K562 (cell line): ENCODE measurements around the gene DGCR2. TPM values are rescaled to one million over a fixed set of nuclear protein-coding genes. Genes with fewer than 3 reads are reported as not detected.

Experiments
- BCL6 ChIP-seq: fragments of 250-450 bp; sonication (Bioruptor Pico); IDR thresholded peaks from 2 replicates; pipeline ENCODE4 v1.4.0; 2020
- GTF2A2 ChIP-seq: IDR thresholded peaks from 2 replicates; pipeline ENCODE4 v1.6.1; 2016; ENCODE audit warnings: mild to moderate bottlenecking, missing genetic modification characterization, missing compliant biosample characterization
- POLR2AphosphoS5 ChIP-seq: IDR thresholded peaks from 2 replicates; pipeline ENCODE4 v1.6.1; 2011; ENCODE audit warnings: mild to moderate bottlenecking, low read depth, low read length, moderate library complexity; ENCODE audit not compliant: control insufficient read depth, insufficient read depth
- TCFL5 ChIP-seq: fragments of 250-450 bp; sonication (Bioruptor Pico); conservative IDR thresholded peaks from 2 replicates; pipeline ENCODE4 v1.6.1; 2021; ENCODE audit warnings: mild to moderate bottlenecking, moderate library complexity, matching md5 sums
- TEAD1 ChIP-seq, 2 experiments: fragments of 450-650 bp in 1 of 2; sonication (generic) in 1 of 2; formaldehyde crosslinking; IDR thresholded peaks; 2 replicates each; pipeline versions ENCODE4 v1.4.0 to v1.8.0; 2020 to 2022; ENCODE audit warnings: mild to moderate bottlenecking in 2 of 2, missing genetic modification reagents in 1 of 2
- TSHZ1 ChIP-seq: fragments of 250-450 bp; sonication (Bioruptor Pico); IDR thresholded peaks from 2 replicates; pipeline ENCODE4 v1.4.0; 2020; ENCODE audit warnings: mild to moderate bottlenecking, moderate library complexity
- ZNF407 ChIP-seq: fragments of 450-650 bp; IDR thresholded peaks from 2 replicates; pipeline ENCODE4 v1.6.1; 2016; ENCODE audit warnings: low read depth
- ZZZ3 ChIP-seq: fragments of 450-650 bp; IDR thresholded peaks from 2 replicates; pipeline ENCODE4 v1.6.1; 2016; ENCODE audit warnings: antibody characterized with exemption, mild to moderate bottlenecking, moderate library complexity
- polyA plus RNA-seq, 8 experiments: library from polyadenylated mRNA; depleted of rRNA in 4 of 8; stranded (reverse) in 5 of 8; unstranded in 3 of 8; fragments of >200 nt; fragmentation: Nextera tagmentation in 2 of 8; fragmentation: Illumina TruSeq in 1 of 8; extraction: Ambion mirVana in 2 of 8; extraction: Trizol in 1 of 8; gene quantifications; 2 replicates each; pipeline versions ENCODE4 v1.2.1 to v1.2.3, GENCODE V29; 2011 to 2014; ENCODE audit warnings: inconsistent platforms in 1 of 8, missing spikeins in 1 of 8
- total RNA-seq, 7 experiments: library from RNA; depleted of rRNA in 6 of 7; stranded (reverse); fragments of >200 nt in 6 of 7; fragmentation: Illumina TruSeq in 2 of 7; extraction: Trizol in 2 of 7; gene quantifications; 2 replicates each; pipeline versions ENCODE4 v1.2.1 to v1.2.3, GENCODE V29; 2011 to 2021; ENCODE audit warnings: low replicate concordance in 1 of 7
- TF ChIP-seq, protein P1 (sequence below): sonication (generic); formaldehyde crosslinking; IDR thresholded peaks from 2 replicates; pipeline ENCODE4 v1.8.0; 2023; ENCODE audit warnings: mild to moderate bottlenecking, missing genetic modification reagents
- TF ChIP-seq, protein P2 (sequence below): fragments of 450-650 bp; conservative IDR thresholded peaks from 2 replicates; pipeline ENCODE4 v1.6.1; 2016; ENCODE audit warnings: missing genetic modification characterization, low read depth, mild to moderate bottlenecking, control low read depth, missing compliant biosample characterization

The DGCR2 gene
- total and polyA plus RNA-seq, 9 of the 15 experiments (the other 6 are each of a cell fraction or from before 2014, with no cell fraction given), result 0.69 to 101 (median 56.4) TPM

GRCh38 chr22:19121631-19122142, 525 bp downstream of the DGCR2 start (continued):
- TF ChIP-seq ZNF407 (no peak), ZZZ3 (no peak), TCFL5 (no peak), TEAD1 (CRISPR knock-in tag; IDR thresholded peaks at IDR 0.05) (no peak), BCL6 (CRISPR knock-in tag) (no peak), GTF2A2 (tag) (no peak), POLR2AphosphoS5 (no peak), TSHZ1 (CRISPR knock-in tag) (no peak)
- TF ChIP-seq, protein P1, sequence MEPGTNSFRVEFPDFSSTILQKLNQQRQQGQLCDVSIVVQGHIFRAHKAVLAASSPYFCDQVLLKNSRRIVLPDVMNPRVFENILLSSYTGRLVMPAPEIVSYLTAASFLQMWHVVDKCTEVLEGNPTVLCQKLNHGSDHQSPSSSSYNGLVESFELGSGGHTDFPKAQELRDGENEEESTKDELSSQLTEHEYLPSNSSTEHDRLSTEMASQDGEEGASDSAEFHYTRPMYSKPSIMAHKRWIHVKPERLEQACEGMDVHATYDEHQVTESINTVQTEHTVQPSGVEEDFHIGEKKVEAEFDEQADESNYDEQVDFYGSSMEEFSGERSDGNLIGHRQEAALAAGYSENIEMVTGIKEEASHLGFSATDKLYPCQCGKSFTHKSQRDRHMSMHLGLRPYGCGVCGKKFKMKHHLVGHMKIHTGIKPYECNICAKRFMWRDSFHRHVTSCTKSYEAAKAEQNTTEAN (CRISPR knock-in tag), result no peak
- TF ChIP-seq, protein P2, sequence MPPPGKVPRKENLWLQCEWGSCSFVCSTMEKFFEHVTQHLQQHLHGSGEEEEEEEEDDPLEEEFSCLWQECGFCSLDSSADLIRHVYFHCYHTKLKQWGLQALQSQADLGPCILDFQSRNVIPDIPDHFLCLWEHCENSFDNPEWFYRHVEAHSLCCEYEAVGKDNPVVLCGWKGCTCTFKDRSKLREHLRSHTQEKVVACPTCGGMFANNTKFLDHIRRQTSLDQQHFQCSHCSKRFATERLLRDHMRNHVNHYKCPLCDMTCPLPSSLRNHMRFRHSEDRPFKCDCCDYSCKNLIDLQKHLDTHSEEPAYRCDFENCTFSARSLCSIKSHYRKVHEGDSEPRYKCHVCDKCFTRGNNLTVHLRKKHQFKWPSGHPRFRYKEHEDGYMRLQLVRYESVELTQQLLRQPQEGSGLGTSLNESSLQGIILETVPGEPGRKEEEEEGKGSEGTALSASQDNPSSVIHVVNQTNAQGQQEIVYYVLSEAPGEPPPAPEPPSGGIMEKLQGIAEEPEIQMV (tag), result no peak
